Limb (tissue), 2 donors: ENCODE measurements around the gene RGL1.
"Not testable (repeated sequence)": the region's sequence is repeated elsewhere in the genome, so short reads cannot be mapped to it uniquely, and the experiment has no call there.

Source experiments
- DNase-seq, 2 donors: peaks; one replicate each; pipeline ENCODE4 v3.0.0-alpha.2; 2016; ENCODE audit errors: extremely low spot score in 2 of 2

The RGL1 gene

DNA sequence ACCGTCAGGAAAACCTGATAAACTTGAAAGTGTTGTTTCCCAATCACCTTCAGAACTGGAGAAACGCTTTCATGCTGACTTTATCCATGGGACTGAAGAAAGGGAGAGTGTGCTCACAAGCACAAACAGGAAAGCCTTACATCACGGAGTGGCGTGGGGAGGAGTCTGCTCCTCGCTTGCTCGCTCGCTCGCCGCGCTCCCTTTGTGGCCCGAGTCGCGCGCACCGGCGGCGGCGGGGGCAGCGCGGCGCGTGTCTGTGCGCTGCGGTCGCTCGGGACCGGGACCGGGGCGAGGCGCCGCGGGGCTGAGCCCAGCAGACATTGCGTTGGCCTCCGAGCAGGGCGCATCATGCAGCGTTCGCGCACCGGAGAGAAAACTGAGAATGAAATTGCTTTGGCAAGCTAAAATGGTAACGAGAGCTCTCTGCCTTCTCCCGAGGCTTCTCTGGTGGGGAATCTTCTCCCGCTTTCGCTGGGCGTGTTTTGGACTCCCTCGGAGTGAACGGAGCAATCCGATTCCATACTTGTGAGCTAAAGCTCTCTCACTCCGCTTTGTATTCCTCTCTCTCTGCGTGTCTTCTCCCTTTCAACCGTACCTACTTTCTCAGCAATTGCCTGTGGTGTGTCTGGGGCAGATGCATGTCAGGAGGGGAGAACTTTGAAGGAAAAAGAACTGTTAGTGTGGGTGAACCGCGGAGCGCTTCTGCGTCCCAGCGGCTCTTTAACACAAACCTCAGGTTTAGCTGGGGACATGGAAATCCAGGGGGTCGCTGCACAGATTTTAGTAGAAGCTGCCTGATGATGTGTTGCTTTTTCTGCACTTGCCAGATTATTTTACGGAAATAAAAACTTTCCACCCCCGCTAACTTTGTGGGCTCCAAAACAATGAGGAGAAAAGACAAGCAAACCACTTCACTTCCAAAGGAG lies at the start of gene RGL1:
TSS of gene RGL1 (plus strand) at position 205 of the 926 bp plus-strand sequence. CDS start at position 383, 178 bp downstream.
- peak; percentile 84 to 85 for DNase-seq

GRCh38 chr1:183756326-183756725 lies 48.6 kb upstream of the RGL1 start:
- no peak for DNase-seq

DNA sequence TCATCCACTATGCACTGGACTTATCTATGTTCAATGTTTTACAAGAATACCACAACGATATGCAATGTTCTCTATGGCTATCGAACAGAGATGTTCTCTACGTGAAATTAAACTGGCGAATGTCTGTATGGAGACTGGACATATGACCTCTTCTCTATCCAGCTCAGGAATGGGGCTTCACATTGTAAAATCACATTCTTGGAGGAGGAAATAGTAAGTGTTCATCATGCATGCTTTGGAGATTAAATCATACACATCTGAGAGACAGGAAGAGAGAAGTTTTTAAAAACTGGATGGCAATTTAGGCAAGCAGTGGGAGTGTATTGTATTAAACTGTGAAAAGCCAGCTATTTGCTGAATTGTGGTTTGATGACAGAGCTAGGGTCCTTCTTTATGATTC lies 47.9 kb upstream of the RGL1 start:
- no peak for DNase-seq

DNA sequence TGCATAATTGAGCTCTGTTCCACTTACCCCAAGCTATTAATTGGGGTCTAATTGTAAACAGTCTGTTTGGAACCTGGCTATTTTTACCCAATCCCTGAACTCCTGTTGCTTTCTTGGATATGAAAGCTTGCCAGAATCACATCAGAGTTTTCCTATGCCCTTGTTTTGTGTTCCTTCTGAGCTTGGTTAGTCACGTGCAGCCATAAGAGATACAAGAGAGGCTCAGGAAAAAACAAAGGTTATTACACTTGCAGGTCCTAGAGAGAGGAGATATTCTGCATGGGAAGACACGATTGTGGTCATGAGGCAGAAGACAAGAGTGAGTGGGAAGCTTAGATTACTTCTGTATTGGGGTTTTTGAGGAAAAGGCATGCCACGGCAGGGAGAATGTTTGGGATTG lies 46.0 kb upstream of the RGL1 start:
- no peak for DNase-seq

DNA sequence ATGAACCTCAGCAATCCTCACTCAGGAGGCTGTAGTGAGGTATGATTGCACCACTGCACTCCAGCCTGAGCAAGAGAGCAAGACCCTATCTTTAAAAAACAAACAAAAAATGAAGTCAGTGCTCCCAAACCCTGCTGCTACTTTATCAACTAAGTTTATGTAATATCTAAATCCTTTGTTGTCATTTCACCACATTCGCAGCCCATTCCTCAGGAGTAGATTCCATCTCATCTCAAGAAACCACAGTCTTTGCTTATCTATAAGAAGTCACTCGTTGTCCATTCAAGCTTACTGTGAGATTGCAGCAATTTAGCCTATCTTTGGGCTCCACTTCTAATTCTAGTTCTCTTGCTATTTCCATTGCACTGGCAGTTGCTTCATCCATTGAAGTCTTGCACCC lies 44.3 kb upstream of the RGL1 start:
- DNase-seq, result no peak

DNA sequence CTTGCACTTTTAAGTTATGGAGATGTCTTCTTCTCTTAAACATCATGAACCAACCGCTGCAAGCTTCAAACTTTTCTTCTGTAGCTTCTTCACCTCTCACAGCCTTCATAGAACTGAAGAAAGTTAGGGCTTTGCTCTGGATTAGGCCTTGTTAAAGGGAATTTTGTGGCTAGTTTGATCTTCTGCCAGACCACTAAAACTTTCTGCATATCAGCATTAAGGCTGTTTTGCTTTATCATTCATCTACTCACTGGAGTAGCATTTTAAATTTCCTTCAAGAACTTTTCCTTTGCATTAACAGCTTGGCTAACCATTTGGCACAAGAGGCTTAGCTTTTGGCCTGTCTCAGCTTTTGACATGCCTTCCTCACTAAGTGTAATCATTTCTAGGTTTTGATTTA lies 43.0 kb upstream of the RGL1 start:
- DNase-seq, result no peak

GRCh38 chr1:183762856-183763255 lies 42.1 kb upstream of the RGL1 start:
- DNase-seq, result not testable (repeated sequence)

DNA sequence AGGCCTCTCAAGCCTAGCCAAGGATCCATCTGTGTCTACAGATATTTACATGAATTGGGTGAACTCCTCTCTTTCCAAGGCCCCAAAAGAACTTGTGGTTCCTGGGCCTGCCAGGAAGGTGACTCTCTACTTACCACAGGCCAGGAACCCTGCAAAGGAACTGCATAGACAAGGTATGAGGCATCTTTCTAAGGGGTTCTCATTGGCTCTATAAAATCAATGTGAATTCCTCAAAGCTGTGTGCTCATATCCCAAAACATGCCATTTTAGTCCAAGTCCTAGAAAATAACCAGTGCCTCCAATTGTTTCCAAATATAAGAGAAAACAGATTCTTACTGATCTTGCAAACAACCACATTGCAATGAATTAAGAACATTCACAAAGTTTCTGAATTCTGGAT lies 39.9 kb upstream of the RGL1 start:
- no peak for DNase-seq

GRCh38 chr1:183769956-183770815 lies 34.7 kb upstream of the RGL1 start:
- no peak for DNase-seq

DNA sequence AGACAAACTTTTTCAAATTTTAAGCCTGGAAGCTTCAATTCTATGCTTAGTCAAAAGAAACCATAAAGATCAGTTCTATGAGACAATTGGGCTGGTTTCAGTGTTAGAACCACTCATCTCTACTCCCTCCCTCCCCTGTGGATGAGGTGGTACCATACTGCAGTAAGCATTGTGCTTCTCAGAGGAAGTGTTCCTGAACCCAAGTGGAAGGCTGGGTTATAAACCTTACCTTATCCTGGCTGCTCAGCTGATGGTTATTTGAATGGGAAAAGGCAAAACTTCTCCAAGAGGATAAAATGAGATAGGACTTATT lies 34.1 kb upstream of the RGL1 start:
- no peak for DNase-seq

DNA sequence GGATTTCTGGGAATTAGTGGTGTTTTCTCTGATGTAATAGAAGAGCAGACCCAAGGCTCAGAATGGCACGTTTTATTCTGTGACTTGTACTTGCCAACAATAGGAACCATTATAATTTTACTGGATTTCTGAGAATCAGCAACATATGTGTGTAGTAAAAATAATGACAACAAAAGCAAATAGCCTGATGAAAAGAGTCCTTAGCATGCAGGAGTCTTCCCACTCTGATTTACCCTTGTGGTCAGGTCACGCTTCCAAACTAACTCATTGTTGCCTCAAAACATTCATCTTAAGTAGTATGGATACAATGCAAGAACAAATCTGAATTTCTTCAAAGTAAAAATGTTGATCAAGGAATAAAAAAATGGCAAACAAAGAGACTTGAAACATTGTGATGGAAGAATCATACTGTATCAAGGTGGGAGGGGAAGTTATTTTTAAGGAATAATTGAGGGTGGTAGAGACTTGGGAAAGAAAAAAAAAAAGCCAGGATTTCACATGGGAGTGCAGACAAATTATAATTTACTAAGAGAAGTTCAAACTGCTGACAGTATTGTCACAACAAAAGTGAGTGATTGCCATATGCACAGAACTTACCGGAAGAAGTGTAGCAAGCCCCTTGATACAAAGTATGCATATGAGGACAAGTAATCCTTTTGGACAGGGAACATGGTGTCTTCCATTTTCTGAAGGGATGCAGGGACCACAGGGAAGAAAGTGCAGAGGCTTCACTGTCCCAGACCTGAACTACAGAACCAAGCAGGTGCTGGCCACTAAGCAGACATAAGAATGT lies 31.2 kb upstream of the RGL1 start:
- DNase-seq, result no peak

GRCh38 chr1:183774938-183775337 lies 30.0 kb upstream of the RGL1 start:
- no peak for DNase-seq

- DNase-seq, result no peak
Observed at GRCh38 chr1:183776731-183777130, 28.2 kb upstream of the RGL1 start.

DNA sequence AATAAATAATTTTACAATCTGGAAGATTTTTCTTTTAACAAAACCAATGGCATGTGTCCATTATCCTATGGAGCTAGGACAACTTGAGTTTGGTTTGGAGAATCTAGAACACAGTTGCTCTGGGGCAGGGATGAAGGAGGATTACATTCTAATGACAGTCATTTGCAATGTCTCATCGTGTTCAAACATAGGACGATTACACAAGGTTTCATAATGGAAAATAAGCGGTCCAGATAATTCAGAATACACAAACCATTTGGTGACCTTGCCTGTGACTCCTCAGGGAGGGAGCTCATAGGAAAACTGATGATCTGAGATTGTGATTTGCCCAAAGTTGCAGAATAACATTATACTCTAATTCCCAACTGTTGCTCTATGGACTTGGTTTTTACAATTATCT lies 27.6 kb upstream of the RGL1 start:
- DNase-seq, result no peak

- DNase-seq, result peak; percentile 37 to 71
Observed at GRCh38 chr1:183778045-183778444, 26.9 kb upstream of the RGL1 start.

GRCh38 chr1:183778568-183779433 lies 26.1 kb upstream of the RGL1 start:
- DNase-seq, result peak in 1 of 2 donors; percentile 35

- no peak for DNase-seq
Observed at GRCh38 chr1:183780159-183780558, 24.8 kb upstream of the RGL1 start.

DNA sequence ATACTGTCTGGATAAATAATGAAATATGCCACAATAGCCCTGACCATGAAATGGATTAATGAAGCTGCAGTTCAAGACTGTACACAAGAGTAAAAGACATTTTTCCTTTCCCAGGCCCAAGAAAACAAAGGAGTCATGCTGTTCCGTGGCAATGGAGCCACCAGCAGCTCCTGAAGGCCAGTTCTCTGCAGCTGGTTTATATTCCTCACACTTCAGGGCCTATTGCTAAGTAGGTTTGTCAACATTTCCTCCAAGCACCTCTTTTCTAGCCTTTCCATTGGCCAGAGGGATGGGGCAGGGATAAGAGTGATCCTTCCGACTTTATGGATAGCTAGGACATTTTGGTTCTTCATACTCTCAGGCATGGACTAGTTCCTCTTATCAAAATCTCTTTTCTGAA lies 24.2 kb upstream of the RGL1 start:
- no peak for DNase-seq

DNA sequence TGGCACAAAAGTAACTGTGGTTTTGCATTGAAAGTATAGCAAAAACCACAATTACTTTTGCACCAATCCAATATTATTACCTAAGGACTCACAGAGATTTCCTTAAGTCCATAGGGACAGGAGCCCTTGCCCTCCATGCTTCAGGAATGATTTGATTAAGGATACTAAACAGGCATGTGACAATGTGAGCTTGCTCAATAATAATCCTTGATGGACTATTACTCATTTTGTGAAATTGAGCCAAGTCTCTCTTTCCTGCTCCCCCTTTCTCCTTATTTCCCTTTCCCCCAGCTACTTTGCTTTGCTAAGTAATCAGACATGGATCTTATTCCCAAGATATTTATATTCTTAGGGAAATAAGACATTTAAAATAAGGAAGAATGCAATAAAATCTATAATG lies 21.6 kb upstream of the RGL1 start:
- no peak for DNase-seq

GRCh38 chr1:183783767-183784637 lies 20.9 kb upstream of the RGL1 start:
- DNase-seq, result peak; percentile 82
